ENCODE results near the gene COX6A2. TPM values are rescaled to one million over a fixed set of nuclear protein-coding genes. Genes with fewer than 3 reads are reported as not detected.

COX6A2 gene
- polyA plus RNA-seq, 3 donors, result 0.55 to 0.92 (median 0.86) TPM

DNA sequence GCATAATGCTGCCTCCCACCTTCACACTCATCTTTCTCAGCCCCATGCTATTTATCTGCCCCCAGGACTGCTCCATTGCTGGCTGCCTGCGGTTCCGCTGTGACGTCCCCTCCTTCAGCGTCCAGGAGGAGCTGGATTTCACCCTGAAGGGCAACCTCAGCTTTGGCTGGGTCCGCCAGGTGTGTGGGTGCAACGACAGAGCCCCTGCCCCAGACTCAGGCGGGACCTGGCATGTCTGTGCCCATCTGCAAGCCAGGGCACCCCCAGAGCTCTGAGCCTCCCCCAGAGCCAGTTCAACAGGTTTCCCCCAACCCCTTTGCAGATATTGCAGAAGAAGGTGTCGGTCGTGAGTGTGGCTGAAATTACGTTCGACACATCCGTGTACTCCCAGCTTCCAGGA lies 48.0 kb downstream of the COX6A2 start:
- no peak for DNase-seq (ENCODE audit: low read depth in 3 of 3, low spot score in 2 of 3)

Other genes with a start within 250 kb of the COX6A2 start
- 100 to 1,000 TPM; 627 to 720 (median 667) TPM for gene FUS, start 248.2 kb downstream of the COX6A2 start, polyA plus RNA-seq (ENCODE audit: insufficient read length in 3 of 3)
- gene PYCARD, start 225.6 kb downstream of the COX6A2 start, polyA plus RNA-seq (ENCODE audit: insufficient read length in 3 of 3), result 10 to 100 TPM in 1 of 3 donors, 1 to 10 TPM in 2; 8.1 to 10.7 (median 9.4) TPM
- under 1 TPM; 0.06 to 0.07 (median 0.06) TPM for gene TRIM72, start 214.2 kb downstream of the COX6A2 start, polyA plus RNA-seq (ENCODE audit: insufficient read length in 3 of 3)
- not detected for gene PYDC1, start 211.2 kb downstream of the COX6A2 start, polyA plus RNA-seq (ENCODE audit: insufficient read length in 3 of 3)
- gene ITGAM, start 168.4 kb downstream of the COX6A2 start, polyA plus RNA-seq (ENCODE audit: insufficient read length in 3 of 3), result 1 to 10 TPM; 1.5 to 2.0 (median 1.9) TPM
- gene ITGAX, start 73.2 kb downstream of the COX6A2 start, polyA plus RNA-seq (ENCODE audit: insufficient read length in 3 of 3), result under 1 TPM; 0.53 to 0.69 (median 0.57) TPM
- gene ITGAD, start 35.0 kb downstream of the COX6A2 start, polyA plus RNA-seq (ENCODE audit: insufficient read length in 3 of 3), result under 1 TPM; 0.21 to 0.39 (median 0.23) TPM
- gene ZNF843, start 14.4 kb upstream of the COX6A2 start, polyA plus RNA-seq (ENCODE audit: insufficient read length in 3 of 3), result 1 to 10 TPM; 2.4 to 2.9 (median 2.4) TPM
- 10 to 100 TPM in 1 of 3 donors, 1 to 10 TPM in 2; 9.2 to 10.8 (median 9.4) TPM for gene ARMC5, start 31.1 kb upstream of the COX6A2 start, polyA plus RNA-seq (ENCODE audit: insufficient read length in 3 of 3)
- gene TGFB1I1, start 43.8 kb upstream of the COX6A2 start, polyA plus RNA-seq (ENCODE audit: insufficient read length in 3 of 3), result 10 to 100 TPM; 35.6 to 41.8 (median 36.8) TPM
- gene SLC5A2, start 54.8 kb upstream of the COX6A2 start, polyA plus RNA-seq (ENCODE audit: insufficient read length in 3 of 3), result 10 to 100 TPM; 41.1 to 46.7 (median 42.4) TPM
- 10 to 100 TPM; 69.2 to 72.4 (median 71.8) TPM for gene RUSF1, start 80.0 kb upstream of the COX6A2 start, polyA plus RNA-seq (ENCODE audit: insufficient read length in 3 of 3)
- 1 to 10 TPM; 6.2 to 9.4 (median 8.4) TPM for gene AHSP, start 99.5 kb upstream of the COX6A2 start, polyA plus RNA-seq (ENCODE audit: insufficient read length in 3 of 3)